GM19438 (cell line): Measurements from ENCODE around the gene PDCD1.
A peak's percentile ranks its signal among the peaks of the same experiment; 100 is the strongest.
"Not testable (repeated sequence)": the region's sequence is repeated elsewhere in the genome, so short reads cannot be mapped to it uniquely, and the experiment has no call there.

Experiments
- ATAC-seq: cut with Tn5 transposase; IDR thresholded peaks from one replicate; pipeline ENCODE4 v1.9.1; 2021; ENCODE audit warnings: low read depth; ENCODE audit not compliant: unreplicated experiment

PDCD1 gene

GRCh38 chr2:241858206-241859016, at the start of gene PDCD1:
PDCD1 (minus strand) TSS chr2:241858894; CDS start chr2:241858838, 56 bp downstream.
- peak; percentile 37 for ATAC-seq

- not testable (repeated sequence) for ATAC-seq
These were observed 49.1 kb upstream of the PDCD1 start for GRCh38 chr2:241907831-241908230.

GRCh38 chr2:241906826-241907570, 48.3 kb upstream of the PDCD1 start:
- ATAC-seq, result no peak

GRCh38 chr2:241906378-241906770, 47.7 kb upstream of the PDCD1 start:
- ATAC-seq, result not testable (repeated sequence)

- no peak for ATAC-seq
These were observed 47.2 kb upstream of the PDCD1 start for GRCh38 chr2:241905716-241906377.

GRCh38 chr2:241904791-241905710, 46.4 kb upstream of the PDCD1 start:
- ATAC-seq, result no peak

GRCh38 chr2:241904011-241904718, 45.5 kb upstream of the PDCD1 start:
- no peak for ATAC-seq

- no peak for ATAC-seq
These were observed 44.7 kb upstream of the PDCD1 start for GRCh38 chr2:241903121-241904010.

GRCh38 chr2:241902357-241902991, 43.8 kb upstream of the PDCD1 start:
- ATAC-seq, result no peak

- ATAC-seq, result no peak
These were observed 43.0 kb upstream of the PDCD1 start for GRCh38 chr2:241901500-241902351.

- no peak for ATAC-seq
These were observed 42.3 kb upstream of the PDCD1 start for GRCh38 chr2:241901018-241901380.

GRCh38 chr2:241900251-241901017, 41.7 kb upstream of the PDCD1 start:
- ATAC-seq, result no peak

- ATAC-seq, result no peak
These were observed 40.0 kb upstream of the PDCD1 start for GRCh38 chr2:241898463-241899270.

- ATAC-seq, result no peak
These were observed 38.7 kb upstream of the PDCD1 start for GRCh38 chr2:241897231-241897916.

GRCh38 chr2:241896746-241897201, 38.1 kb upstream of the PDCD1 start:
- no peak for ATAC-seq
